K562 (cell line): Measurements from ENCODE around the gene MAP4K4. TPM values are rescaled to one million over a fixed set of nuclear protein-coding genes. Genes with fewer than 3 reads are reported as not detected.

Experiments
- ATAC-seq: fragments of 200-7000 bp; cut with Tn5 transposase; 3 replicates; pipeline ENCODE4 v1.9.1; 2020; ENCODE audit warnings: moderate library complexity
- BruUV-seq: library from RNA; stranded (reverse); fragments of 400-500 nt; replicated peaks from 2 replicates; lab custom pipeline; 2021; lab: Mats Ljungman, UMichigan
- CTCF ChIA-PET: fragments of 300-600 bp; formaldehyde crosslinking; extraction: SDS; loops from one replicate; lab custom pipeline; 2021; ENCODE audit warnings: low intra/inter-chr PET ratio; lab: Yijun Ruan, JAX
- POLR2A ChIA-PET: fragments of 300-600, 350-650 bp; sonication (Branson Sonifier 250); formaldehyde crosslinking; extraction: SDS; loops from one replicate; lab custom pipeline; 2021; ENCODE audit warnings: antibody characterized with exemption, inconsistent platforms; lab: Yijun Ruan, JAX
- DNase-seq, 4 experiments: peaks; one replicate each; pipeline versions ENCODE4 v3.0.0 to v3.0.0-alpha.2; 2011 to 2018; ENCODE audit warnings: low spot score in 3 of 4, mixed read lengths in 3 of 4; ENCODE audit errors: extremely low read depth in 1 of 4
- FAIRE-seq: peaks from 2 replicates; lab custom pipeline; 2011; peaks lifted over from hg19 to GRCh38; lab: Jason Lieb, UNC
- H2AFZ ChIP-seq: 2 replicates; pipeline ENCODE4 v1.6.0; 2011; ENCODE audit warnings: low read depth, low read length, control low read depth, inconsistent platforms
- H3K27ac ChIP-seq: fragments of 200-600 bp; 3 replicates; pipeline ENCODE4 v1.8.0; 2011; ENCODE audit warnings: low read depth, mild to moderate bottlenecking, control low read depth, inconsistent platforms, low read length, moderate library complexity, mixed read lengths; ENCODE audit errors: extremely low read depth
- H3K27me3 ChIP-seq, 2 experiments: fragments of 300-600 bp in 1 of 2; 2 replicates in 1 of 2; 3 replicates in 1 of 2; pipeline versions ENCODE4 v1.6.0 to v1.8.0; 2011; ENCODE audit warnings: inconsistent platforms in 2 of 2, low read length in 2 of 2, mild to moderate bottlenecking in 1 of 2, mixed read lengths in 1 of 2, moderate library complexity in 1 of 2; ENCODE audit not compliant: control insufficient read depth in 2 of 2, insufficient read depth in 2 of 2
- H3K36me3 ChIP-seq: fragments of 300-600 bp; 3 replicates; pipeline ENCODE4 v1.8.0; 2011; ENCODE audit warnings: mild to moderate bottlenecking, low read length, inconsistent platforms; ENCODE audit not compliant: control insufficient read depth, insufficient read depth
- H3K4me1 ChIP-seq, 2 experiments: fragments of 200-600 bp in 1 of 2; replicated peaks in 1 of 2; 2 replicates in 1 of 2; 3 replicates in 1 of 2; pipeline versions ENCODE4 v1.5.1 to v1.8.0; 2011; ENCODE audit warnings: inconsistent platforms in 2 of 2, low read length in 2 of 2, mild to moderate bottlenecking in 1 of 2, mixed read lengths in 1 of 2, moderate library complexity in 1 of 2; ENCODE audit not compliant: control insufficient read depth in 2 of 2, insufficient read depth in 2 of 2
- H3K4me2 ChIP-seq: 2 replicates; pipeline ENCODE4 v1.6.1; 2011; ENCODE audit warnings: low read length, control low read depth, inconsistent platforms, mixed read lengths; ENCODE audit not compliant: insufficient read depth
- H3K4me3 ChIP-seq: fragments of 200-600 bp; sonication (generic), shearing (Covaris generic); 2 replicates; pipeline ENCODE4 v1.5.1; 2016; ENCODE audit warnings: control low read depth, inconsistent platforms
- H3K79me2 ChIP-seq: fragments of 200-600 bp; 3 replicates; pipeline ENCODE4 v1.8.0; 2011; ENCODE audit warnings: low read length, inconsistent platforms; ENCODE audit not compliant: control insufficient read depth, insufficient read depth
- H3K9ac ChIP-seq, 2 experiments: 2 replicates each; pipeline versions ENCODE4 v1.6.0 to v1.6.1; 2011; ENCODE audit warnings: low read depth in 2 of 2, low read length in 2 of 2, control low read depth in 1 of 2, inconsistent platforms in 1 of 2, mild to moderate bottlenecking in 1 of 2, mixed read lengths in 1 of 2; ENCODE audit not compliant: insufficient read depth in 1 of 2
- H3K9me1 ChIP-seq: one replicate; pipeline ENCODE4 v1.6.0; 2011; ENCODE audit warnings: inconsistent platforms, mild to moderate bottlenecking, low read length, moderate library complexity; ENCODE audit not compliant: control insufficient read depth, insufficient read depth
- H3K9me3 ChIP-seq: replicated peaks from 2 replicates; pipeline ENCODE4 v1.5.1; 2011; ENCODE audit warnings: low read depth, low read length, inconsistent platforms; ENCODE audit not compliant: control insufficient read depth, insufficient read depth
- H4K20me1 ChIP-seq: replicated peaks from 2 replicates; pipeline ENCODE4 v1.6.1; 2011; ENCODE audit warnings: low read length, inconsistent platforms, mixed read lengths; ENCODE audit not compliant: control insufficient read depth, insufficient read depth
- ELF1 ChIP-seq: fragments of 200-800 bp; sonication (Bioruptor generic); IDR thresholded peaks from 2 replicates; pipeline ENCODE4 v1.6.1; 2016; ENCODE audit warnings: missing genetic modification characterization, missing compliant biosample characterization
- ELF2 ChIP-seq: fragments of 250-450 bp; sonication (Bioruptor Pico); IDR thresholded peaks from 2 replicates; pipeline ENCODE4 v1.5.0; 2021; ENCODE audit warnings: mild to moderate bottlenecking
- GTF2F1 ChIP-seq: IDR thresholded peaks from 2 replicates; pipeline ENCODE4 v1.6.1; 2011; ENCODE audit warnings: low read depth, low read length, improper control_type of control experiment
- KAT2B ChIP-seq: IDR thresholded peaks from one replicate; pipeline ENCODE4 v1.6.1; 2012; ENCODE audit warnings: low read depth, mild to moderate bottlenecking, control low read depth, inconsistent platforms, low read length, moderate library complexity
- MTA2 ChIP-seq: fragments of 450-650 bp; IDR thresholded peaks from 2 replicates; pipeline ENCODE4 v1.6.1; 2016; ENCODE audit warnings: low read depth
- NCOA2 ChIP-seq, 2 experiments: fragments of 450-650 bp; IDR thresholded peaks; 2 replicates each; pipeline ENCODE4 v1.6.1; 2018; ENCODE audit warnings: mild to moderate bottlenecking in 2 of 2, moderate library complexity in 1 of 2; ENCODE audit not compliant: partially characterized antibody in 2 of 2
- NCOA6 ChIP-seq: fragments of 450-650 bp; IDR thresholded peaks from 2 replicates; pipeline ENCODE4 v1.6.1; 2017; ENCODE audit warnings: mild to moderate bottlenecking
- NR2F6 ChIP-seq: fragments of 450-650 bp; formaldehyde crosslinking; IDR thresholded peaks from 2 replicates; pipeline ENCODE4 v1.4.0; 2020; ENCODE audit warnings: mild to moderate bottlenecking
- PHB ChIP-seq: fragments of 250-450 bp; sonication (Bioruptor Pico); IDR thresholded peaks from 2 replicates; pipeline ENCODE4 v1.5.0; 2021
- YY1 ChIP-seq, 3 experiments: IDR thresholded peaks; 2 replicates each; pipeline ENCODE4 v1.6.1; 2011; ENCODE audit warnings: low read length in 2 of 3, mild to moderate bottlenecking in 2 of 3, moderate library complexity in 2 of 3, borderline replicate concordance in 1 of 3, control low read depth in 1 of 3, low read depth in 1 of 3; ENCODE audit not compliant: insufficient read depth in 3 of 3, insufficient replicate concordance in 2 of 3, control insufficient read depth in 1 of 3, insufficient read length in 1 of 3; ENCODE audit errors: extremely low read depth in 1 of 3
- ZNF280A ChIP-seq: fragments of 450-650 bp; IDR thresholded peaks from 2 replicates; pipeline ENCODE4 v1.6.1; 2018; ENCODE audit warnings: mild to moderate bottlenecking, low read depth; ENCODE audit not compliant: partially characterized antibody
- ZNF354B ChIP-seq: fragments of 250-450 bp; sonication (Bioruptor Pico); IDR thresholded peaks from 2 replicates; pipeline ENCODE4 v1.4.0; 2020
- ZNF561 ChIP-seq: fragments of 450-650 bp; formaldehyde crosslinking; conservative IDR thresholded peaks from 2 replicates; pipeline ENCODE4 v1.4.0; 2020; ENCODE audit warnings: mild to moderate bottlenecking, moderate library complexity
- WGBS: fragments of 100-300 bp; shearing (Covaris generic); methylation state at CpG from one replicate; pipeline ENCODE4 v1.1.6; 2016; ENCODE audit warnings: low coverage, mixed read lengths; ENCODE audit not compliant: insufficient coverage; ENCODE audit errors: missing lambda C conversion rate; 5-methylcytosine and 5-hydroxymethylcytosine counted together
- in situ Hi-C: fragments of 300-500 bp; cut with MboI; formaldehyde crosslinking; loops from 4 replicates; pipeline ENCODE4 v1.15.0; 2018; ENCODE audit warnings: inconsistent platforms, mixed read lengths
- intact Hi-C: fragments of 100-400 bp; cut with micrococcal nuclease; formaldehyde crosslinking; loops from 2 replicates; pipeline ENCODE4 v1.14.2; 2022
- polyA plus RNA-seq, 8 experiments: library from polyadenylated mRNA; depleted of rRNA in 4 of 8; stranded (reverse) in 5 of 8; unstranded in 3 of 8; fragments of >200 nt; fragmentation: Nextera tagmentation in 2 of 8; fragmentation: Illumina TruSeq in 1 of 8; extraction: Ambion mirVana in 2 of 8; extraction: Trizol in 1 of 8; gene quantifications; 2 replicates each; pipeline versions ENCODE4 v1.2.1 to v1.2.3, GENCODE V29; 2011 to 2014; ENCODE audit warnings: inconsistent platforms in 1 of 8, missing spikeins in 1 of 8
- total RNA-seq, 7 experiments: library from RNA; depleted of rRNA in 6 of 7; stranded (reverse); fragments of >200 nt in 6 of 7; fragmentation: Illumina TruSeq in 2 of 7; extraction: Trizol in 2 of 7; gene quantifications; 2 replicates each; pipeline versions ENCODE4 v1.2.1 to v1.2.3, GENCODE V29; 2011 to 2021; ENCODE audit warnings: low replicate concordance in 1 of 7

The MAP4K4 gene
- total and polyA plus RNA-seq, 9 of the 15 experiments (the other 6 are each of a cell fraction or from before 2014, with no cell fraction given), result 7.6 to 76.4 (median 50.6) TPM

DNA sequence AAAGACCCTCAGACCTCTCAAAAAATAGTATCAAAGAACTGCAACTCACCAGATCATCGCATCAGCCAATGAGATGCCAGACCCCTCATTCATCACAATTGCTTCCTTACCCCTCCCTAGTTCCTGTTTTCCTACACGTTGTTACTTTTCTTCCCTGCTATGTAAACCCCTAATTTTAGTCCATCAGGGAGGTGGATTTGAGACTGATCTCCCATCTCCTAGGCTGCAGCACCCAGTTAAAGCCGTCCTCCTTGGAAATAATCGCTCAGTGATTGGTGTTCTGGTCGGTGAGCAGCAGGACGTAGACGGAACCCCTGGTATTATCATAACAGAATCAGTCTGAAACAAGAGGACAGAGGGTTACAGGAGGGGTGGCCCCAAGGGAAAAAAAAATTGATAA, 44.0 kb upstream of the MAP4K4 start:
- no peak overlapping the region for H3K27ac ChIP-seq
- H3K9me1 ChIP-seq, result no peaks in the 10 kb centered on the region
- H3K9ac ChIP-seq, result no peak overlapping the region
- BruUV-seq, result no TSS peak
- ATAC-seq (no peak), DNase-seq (no peak), FAIRE-seq (peak; percentile 67)
- 24% methylated on average over 7 of the region's 7 CpGs for WGBS
- no peak overlapping the region for H3K4me2 ChIP-seq
- in situ Hi-C loops, result no loop called here
- H3K36me3 ChIP-seq, result no peaks in the 10 kb centered on the region
- TF ChIP-seq MTA2 (no peak), ZNF280A (no peak)
- TF ChIP-seq, all 486 proteins: peak for 0
- Histone ChIP-seq H4K20me1 (no peaks in the 10 kb centered on the region), H3K9me3 (no peaks in the 10 kb centered on the region), H3K4me1 (peaks cover 6% of the 10 kb centered on the region in 2 experiments; a peak in 2 of 5 replicates), H3K79me2 (no peaks in the 10 kb centered on the region), H2AFZ (peak overlapping the region; percentile 68; the same call in 1 of the 2 replicates), H3K4me3 (no peak overlapping the region), H3K27me3 (no peaks in the 10 kb centered on the region)
- intact Hi-C loops, result no loop called here
- ChIA-PET CTCF (no interaction called here), POLR2A (no interaction called here)

DNA sequence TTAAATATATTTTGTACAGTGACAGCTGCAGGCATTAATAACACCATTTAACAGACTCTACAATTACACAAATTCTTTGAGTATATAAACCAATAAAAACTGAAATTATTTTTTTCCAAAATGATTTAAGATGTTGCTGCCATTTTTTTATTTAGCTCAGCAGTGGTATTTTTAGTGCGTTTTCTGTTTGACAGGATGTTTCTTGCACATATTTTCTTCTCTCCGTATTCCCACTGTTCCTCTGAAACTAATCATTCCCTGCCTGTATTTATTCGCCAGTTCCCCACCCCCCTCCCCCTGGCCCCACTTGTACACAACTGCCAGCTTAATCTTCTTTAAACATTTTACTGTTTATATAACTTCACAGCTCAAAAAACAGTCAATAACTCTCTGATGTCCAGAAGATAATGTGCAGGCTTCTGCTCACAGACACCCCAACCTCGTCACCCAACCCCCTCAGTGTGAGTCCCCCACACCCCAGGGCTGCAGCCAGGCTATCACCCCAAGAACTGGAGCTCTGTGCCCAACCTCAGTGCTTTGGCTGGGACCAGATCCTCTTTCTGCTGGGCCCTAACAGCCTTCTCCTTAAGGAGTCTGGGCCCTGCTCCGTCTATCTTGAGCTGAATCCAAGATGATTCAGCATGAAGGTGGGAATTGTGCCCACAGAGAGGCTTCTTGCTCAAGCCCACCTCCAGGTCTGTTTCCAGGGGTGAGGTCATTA, 41.6 kb upstream of the MAP4K4 start:
- no TSS peak for BruUV-seq
- Histone ChIP-seq H3K4me3 (no peak overlapping the region), H3K9ac (no peak overlapping the region), H3K9me3 (no peaks in the 10 kb centered on the region), H3K4me2 (no peak overlapping the region), H3K4me1 (peaks cover 6% of the 10 kb centered on the region in 2 experiments; a peak in 2 of 5 replicates), H3K9me1 (no peaks in the 10 kb centered on the region), H3K27me3 (no peaks in the 10 kb centered on the region), H3K79me2 (no peaks in the 10 kb centered on the region), H2AFZ (no peak overlapping the region), H3K36me3 (no peaks in the 10 kb centered on the region), H4K20me1 (no peaks in the 10 kb centered on the region), H3K27ac (no peak overlapping the region)
- 33% methylated on average over 5 of the region's 5 CpGs for WGBS
- ChIA-PET CTCF (no interaction called here), POLR2A (interaction anchor here (0.6 to 1.6 kb wide), 2 partner anchors 11 to 80 kb away, joined by 3 to 6 read pairs; no protein-coding TSS in a partner anchor)
- ATAC-seq (peak; percentile 14; the same call in 1 of the 3 replicates), FAIRE-seq (no peak), DNase-seq (no peak)
- in situ Hi-C loops (no loop called here), intact Hi-C loops (no loop called here)
- no peak for TF ChIP-seq NCOA2 (IDR thresholded peaks at IDR 0.05; ENCODE audit: partially characterized antibody in 2 of 2)
- TF ChIP-seq YY1 (IDR thresholded peaks at IDR 0.05; ENCODE audit: borderline replicate concordance in 1 of 3, control insufficient read depth in 1 of 3, extremely low read depth in 1 of 3, insufficient read depth in 3 of 3, insufficient read length in 1 of 3, insufficient replicate concordance in 2 of 3, low read depth in 1 of 3, low read length in 2 of 3), result no peak
- TF ChIP-seq ELF1 (tag), result no peak
- no peak for TF ChIP-seq ZNF561 (CRISPR knock-in tag)
- TF ChIP-seq GTF2F1, result no peak
- TF ChIP-seq PHB (CRISPR knock-in tag), result no peak
- no peak for TF ChIP-seq NCOA6
- TF ChIP-seq ZNF354B (CRISPR knock-in tag), result no peak
- TF ChIP-seq NR2F6, result no peak
- no peak for TF ChIP-seq ELF2 (CRISPR knock-in tag)
- TF ChIP-seq KAT2B, result no peak
